SIG-M5 treated with dmso at 0.1 percent for 504 hours (cell line): Measurements from ENCODE around the gene GLCCI1.

Experiments used
- DNase-seq: peaks from one replicate; lab custom pipeline; 2025; ENCODE audit not compliant: unreplicated experiment; lab: John Stamatoyannopoulos, UW

GLCCI1 gene

GRCh38 chr7:8128449-8129317 is 160.1 kb downstream of the GLCCI1 start:
- DNase-seq: no peak

- DNase-seq: no peak
Measured at GRCh38 chr7:8129318-8129659, 160.7 kb downstream of the GLCCI1 start.

- no peak for DNase-seq
Measured at GRCh38 chr7:8130663-8131062, 162.1 kb downstream of the GLCCI1 start.

GRCh38 chr7:8131694-8132605 is 163.4 kb downstream of the GLCCI1 start:
- no peak for DNase-seq

- DNase-seq: no peak
Measured at GRCh38 chr7:8133188-8133848, 164.7 kb downstream of the GLCCI1 start.

GRCh38 chr7:8134089-8134733 is 165.6 kb downstream of the GLCCI1 start:
- no peak for DNase-seq

- DNase-seq: no peak
Measured at GRCh38 chr7:8135417-8135816, 166.8 kb downstream of the GLCCI1 start.

GRCh38 chr7:8136051-8136730 is 167.6 kb downstream of the GLCCI1 start:
- DNase-seq: no peak
